ENCODE measurements around the gene SNX5.

SNX5 gene

GRCh38 chr20:17968366-17969277 lies at the start of gene SNX5, which contains the start of gene MGME1:
Gene SNX5 (minus strand): TSS chr20:17968794. CDS start chr20:17968425, 369 bp downstream.
Gene MGME1 (plus strand): TSS chr20:17969018. CDS start chr20:17969860, 842 bp downstream.
- H3K27me3 Mint-ChIP-seq = no peaks in the 10 kb centered on the region
- peaks cover 52% of the 10 kb centered on the region for H3K36me3 Mint-ChIP-seq (ENCODE audit: low read depth)
- peaks cover 60% of the 10 kb centered on the region for H3K4me1 Mint-ChIP-seq (ENCODE audit: low read depth)

GRCh38 chr20:18018100-18018499 lies 49.5 kb upstream of the SNX5 start:
- no peaks in the 10 kb centered on the region for H3K36me3 Mint-ChIP-seq (ENCODE audit: low read depth)
- intact Hi-C loops (cut with micrococcal nuclease) = no loop called here
- no peaks in the 10 kb centered on the region for H3K4me1 Mint-ChIP-seq (ENCODE audit: low read depth)
- no peaks in the 10 kb centered on the region for H3K27me3 Mint-ChIP-seq
- H3K9me3 Mint-ChIP-seq = no peaks in the 10 kb centered on the region
- H3K27ac Mint-ChIP-seq = no peak overlapping the region
- no peak overlapping the region for H3K4me3 Mint-ChIP-seq

More at GRCh38 chr20:17968366-17969277, at the start of gene SNX5, which contains the start of gene MGME1:
- H3K27ac Mint-ChIP-seq = peak within 1 kb of the TSS; percentile 98
- intact Hi-C loops (cut with micrococcal nuclease) = loop anchor here (1.0 kb wide), 1 partner anchor 286 kb away; the partner anchor contains the start of gene RRBP1
- no peaks in the 10 kb centered on the region for H3K9me3 Mint-ChIP-seq
- peak within 1 kb of the TSS; percentile 90 for H3K4me3 Mint-ChIP-seq

- H3K27ac Mint-ChIP-seq = no peak overlapping the region
- H3K9me3 Mint-ChIP-seq = no peaks in the 10 kb centered on the region
- no peaks in the 10 kb centered on the region for H3K27me3 Mint-ChIP-seq
- no peaks in the 10 kb centered on the region for H3K36me3 Mint-ChIP-seq (ENCODE audit: low read depth)
- intact Hi-C loops (cut with micrococcal nuclease) = no loop called here
- peaks cover 4% of the 10 kb centered on the region for H3K4me1 Mint-ChIP-seq (ENCODE audit: low read depth)
- no peak overlapping the region for H3K4me3 Mint-ChIP-seq
Measured at GRCh38 chr20:18016772-18017171, 48.2 kb upstream of the SNX5 start.

- H3K36me3 Mint-ChIP-seq (ENCODE audit: low read depth) = no peaks in the 10 kb centered on the region
- H3K27me3 Mint-ChIP-seq = no peaks in the 10 kb centered on the region
- H3K9me3 Mint-ChIP-seq = no peaks in the 10 kb centered on the region
- no peak overlapping the region for H3K4me3 Mint-ChIP-seq
- intact Hi-C loops (cut with micrococcal nuclease) = no loop called here
- peaks cover 5% of the 10 kb centered on the region for H3K4me1 Mint-ChIP-seq (ENCODE audit: low read depth)
- no peak overlapping the region for H3K27ac Mint-ChIP-seq
Measured at GRCh38 chr20:18014411-18014810, 45.8 kb upstream of the SNX5 start.

- H3K36me3 Mint-ChIP-seq (ENCODE audit: low read depth) = no peaks in the 10 kb centered on the region
- H3K27me3 Mint-ChIP-seq = no peaks in the 10 kb centered on the region
- no peak overlapping the region for H3K27ac Mint-ChIP-seq
- no peaks in the 10 kb centered on the region for H3K9me3 Mint-ChIP-seq
- intact Hi-C loops (cut with micrococcal nuclease) = no loop called here
- no peak overlapping the region for H3K4me3 Mint-ChIP-seq
- peaks cover 5% of the 10 kb centered on the region for H3K4me1 Mint-ChIP-seq (ENCODE audit: low read depth)
Measured at GRCh38 chr20:18012901-18013300, 44.3 kb upstream of the SNX5 start.

GRCh38 chr20:18011951-18012645 lies 43.5 kb upstream of the SNX5 start:
- no peak overlapping the region for H3K27ac Mint-ChIP-seq
- H3K4me3 Mint-ChIP-seq = no peak overlapping the region
- intact Hi-C loops (cut with micrococcal nuclease) = no loop called here
- H3K4me1 Mint-ChIP-seq (ENCODE audit: low read depth) = peaks cover 5% of the 10 kb centered on the region
- no peaks in the 10 kb centered on the region for H3K9me3 Mint-ChIP-seq
- H3K36me3 Mint-ChIP-seq (ENCODE audit: low read depth) = no peaks in the 10 kb centered on the region
- H3K27me3 Mint-ChIP-seq = no peaks in the 10 kb centered on the region

GRCh38 chr20:18011482-18011881 lies 42.9 kb upstream of the SNX5 start:
- Mint-ChIP-seq H3K9me3 (no peaks in the 10 kb centered on the region), H3K27me3 (no peaks in the 10 kb centered on the region), H3K36me3 (ENCODE audit: low read depth) (no peaks in the 10 kb centered on the region), H3K4me1 (ENCODE audit: low read depth) (peaks cover 5% of the 10 kb centered on the region), H3K4me3 (no peak overlapping the region), H3K27ac (no peak overlapping the region)
- intact Hi-C loops (cut with micrococcal nuclease) = no loop called here

- no peak overlapping the region for H3K4me3 Mint-ChIP-seq
- no peaks in the 10 kb centered on the region for H3K9me3 Mint-ChIP-seq
- intact Hi-C loops (cut with micrococcal nuclease) = no loop called here
- no peaks in the 10 kb centered on the region for H3K36me3 Mint-ChIP-seq (ENCODE audit: low read depth)
- H3K4me1 Mint-ChIP-seq (ENCODE audit: low read depth) = peaks cover 12% of the 10 kb centered on the region
- peaks cover 3% of the 10 kb centered on the region for H3K27me3 Mint-ChIP-seq
- H3K27ac Mint-ChIP-seq = no peak overlapping the region
Measured at GRCh38 chr20:18009116-18009515, 40.5 kb upstream of the SNX5 start.

- Mint-ChIP-seq H3K4me3 (no peak overlapping the region), H3K9me3 (no peaks in the 10 kb centered on the region), H3K4me1 (ENCODE audit: low read depth) (peaks cover 12% of the 10 kb centered on the region), H3K36me3 (ENCODE audit: low read depth) (no peaks in the 10 kb centered on the region), H3K27ac (no peak overlapping the region), H3K27me3 (peaks cover 3% of the 10 kb centered on the region)
- intact Hi-C loops (cut with micrococcal nuclease) = no loop called here
Measured at GRCh38 chr20:18007534-18008292, 39.1 kb upstream of the SNX5 start.

- H3K4me1 Mint-ChIP-seq (ENCODE audit: low read depth) = peaks cover 7% of the 10 kb centered on the region
- H3K36me3 Mint-ChIP-seq (ENCODE audit: low read depth) = no peaks in the 10 kb centered on the region
- H3K9me3 Mint-ChIP-seq = no peaks in the 10 kb centered on the region
- H3K27me3 Mint-ChIP-seq = peaks cover 3% of the 10 kb centered on the region
- no peak overlapping the region for H3K27ac Mint-ChIP-seq
- no peak overlapping the region for H3K4me3 Mint-ChIP-seq
- intact Hi-C loops (cut with micrococcal nuclease) = no loop called here
Measured at GRCh38 chr20:18006684-18007083, 38.1 kb upstream of the SNX5 start.

- Mint-ChIP-seq H3K4me3 (no peak overlapping the region), H3K36me3 (ENCODE audit: low read depth) (no peaks in the 10 kb centered on the region), H3K27me3 (peaks cover 3% of the 10 kb centered on the region), H3K27ac (no peak overlapping the region), H3K9me3 (no peaks in the 10 kb centered on the region), H3K4me1 (ENCODE audit: low read depth) (peaks cover 7% of the 10 kb centered on the region)
- intact Hi-C loops (cut with micrococcal nuclease) = no loop called here
Measured at GRCh38 chr20:18005990-18006364, 37.4 kb upstream of the SNX5 start.

GRCh38 chr20:18005170-18005989 lies 36.8 kb upstream of the SNX5 start:
- intact Hi-C loops (cut with micrococcal nuclease) = no loop called here
- H3K4me3 Mint-ChIP-seq = no peak overlapping the region
- H3K36me3 Mint-ChIP-seq (ENCODE audit: low read depth) = no peaks in the 10 kb centered on the region
- H3K27ac Mint-ChIP-seq = no peak overlapping the region
- H3K4me1 Mint-ChIP-seq (ENCODE audit: low read depth) = peaks cover 7% of the 10 kb centered on the region
- H3K27me3 Mint-ChIP-seq = peaks cover 3% of the 10 kb centered on the region
- no peaks in the 10 kb centered on the region for H3K9me3 Mint-ChIP-seq

GRCh38 chr20:18004384-18005031 lies 35.9 kb upstream of the SNX5 start:
- intact Hi-C loops (cut with micrococcal nuclease) = no loop called here
- H3K27ac Mint-ChIP-seq = no peak overlapping the region
- H3K27me3 Mint-ChIP-seq = peaks cover 3% of the 10 kb centered on the region
- no peaks in the 10 kb centered on the region for H3K36me3 Mint-ChIP-seq (ENCODE audit: low read depth)
- H3K4me3 Mint-ChIP-seq = no peak overlapping the region
- no peaks in the 10 kb centered on the region for H3K9me3 Mint-ChIP-seq
- peaks cover 7% of the 10 kb centered on the region for H3K4me1 Mint-ChIP-seq (ENCODE audit: low read depth)

Data from dendritic cell treated with granulocyte-macrophage colony-stimulating factor and Interleukin-4, amounts not matched to agents 40 ng/mL and 50 ng/mL, for 4 days (primary cell).